Right lobe of liver (tissue), 4 donors: ENCODE measurements around the gene MYEOV.

Experiments used
- POLR2A ChIP-seq: fragments of 450-650 bp; IDR thresholded peaks from one replicate; pipeline ENCODE4 v1.6.1; 2017; ENCODE audit warnings: antibody characterized with exemption, mild to moderate bottlenecking
- TF ChIP-seq, protein P1 (sequence below), 4 donors: fragments of 200-600 bp in 3 of 4; fragments of 450-650 bp in 1 of 4; IDR thresholded peaks; one replicate each; pipeline versions ENCODE4 v1.5.1 to v1.8.0; 2016 to 2022; ENCODE audit warnings: antibody characterized with exemption in 4 of 4, mild to moderate bottlenecking in 2 of 4
- donor health status: DM: no; HTN: no; CAD: no.
- donor health status: DM: no; HTN: no; CAD: no.
- donor health status: DM: no; HTN: yes; CAD: no.

DNA sequence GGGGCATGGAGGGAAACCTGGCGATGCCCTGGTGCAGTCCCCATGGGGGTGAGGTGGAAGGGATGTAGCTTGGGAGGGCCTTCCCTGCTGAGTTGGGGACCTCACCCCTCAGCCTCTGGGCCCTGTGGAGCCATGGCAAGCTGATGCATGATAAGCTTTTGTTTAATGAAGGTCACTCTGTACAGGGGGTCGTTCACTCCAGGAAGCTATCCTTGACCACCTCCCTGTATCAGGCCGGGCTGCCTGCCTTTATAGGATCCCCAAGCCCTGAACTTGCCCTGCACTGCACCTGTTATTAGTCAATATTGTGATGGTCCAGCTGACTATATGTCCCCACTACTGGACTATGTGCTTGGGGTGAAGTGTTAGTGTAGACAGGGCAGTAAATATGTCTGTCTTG lies 49.7 kb upstream of the MYEOV start:
- TF ChIP-seq, protein P1, sequence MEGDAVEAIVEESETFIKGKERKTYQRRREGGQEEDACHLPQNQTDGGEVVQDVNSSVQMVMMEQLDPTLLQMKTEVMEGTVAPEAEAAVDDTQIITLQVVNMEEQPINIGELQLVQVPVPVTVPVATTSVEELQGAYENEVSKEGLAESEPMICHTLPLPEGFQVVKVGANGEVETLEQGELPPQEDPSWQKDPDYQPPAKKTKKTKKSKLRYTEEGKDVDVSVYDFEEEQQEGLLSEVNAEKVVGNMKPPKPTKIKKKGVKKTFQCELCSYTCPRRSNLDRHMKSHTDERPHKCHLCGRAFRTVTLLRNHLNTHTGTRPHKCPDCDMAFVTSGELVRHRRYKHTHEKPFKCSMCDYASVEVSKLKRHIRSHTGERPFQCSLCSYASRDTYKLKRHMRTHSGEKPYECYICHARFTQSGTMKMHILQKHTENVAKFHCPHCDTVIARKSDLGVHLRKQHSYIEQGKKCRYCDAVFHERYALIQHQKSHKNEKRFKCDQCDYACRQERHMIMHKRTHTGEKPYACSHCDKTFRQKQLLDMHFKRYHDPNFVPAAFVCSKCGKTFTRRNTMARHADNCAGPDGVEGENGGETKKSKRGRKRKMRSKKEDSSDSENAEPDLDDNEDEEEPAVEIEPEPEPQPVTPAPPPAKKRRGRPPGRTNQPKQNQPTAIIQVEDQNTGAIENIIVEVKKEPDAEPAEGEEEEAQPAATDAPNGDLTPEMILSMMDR (IDR thresholded peaks at IDR 0.05): no peak
- no peak for TF ChIP-seq POLR2A
